Stimulated activated CD8-positive, alpha-beta memory T cell treated with anti-CD3 and anti-CD28 coated beads, Interleukin-15, amount 100 ng/mL, for 1 hour (primary cell): Measurements from ENCODE around the gene PIK3CD.
"Not testable (repeated sequence)": the region's sequence is repeated elsewhere in the genome, so short reads cannot be mapped to it uniquely, and the experiment has no call there.

ENCODE experiments used
- DNase-seq: peaks from one replicate; pipeline ENCODE4 v3.0.0-alpha.2; 2020; ENCODE audit warnings: low read depth

The PIK3CD gene

GRCh38 chr1:9654834-9655723 lies 3.5 kb downstream of the PIK3CD start:
- DNase-seq = no peak

DNA sequence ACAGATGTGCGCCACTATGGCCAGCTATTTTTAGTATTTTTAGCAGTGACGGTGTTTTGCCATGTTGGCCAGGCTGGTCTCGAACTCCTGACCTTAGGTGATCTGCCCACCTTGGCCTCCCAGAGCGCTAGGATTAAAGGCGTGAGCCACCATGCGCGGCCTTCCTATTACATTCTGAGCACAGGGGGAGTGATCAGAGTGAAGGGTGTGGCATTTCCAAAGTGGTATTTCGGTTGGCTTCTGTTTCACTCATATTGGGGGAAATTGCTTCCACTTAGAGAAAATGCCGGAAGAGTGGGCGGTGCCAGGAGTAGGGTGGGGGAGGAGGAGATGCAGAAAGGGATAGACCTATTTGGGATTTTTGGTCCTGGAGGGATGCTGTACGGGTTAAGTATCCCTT lies 4.3 kb downstream of the PIK3CD start:
- DNase-seq = no peak

GRCh38 chr1:9657521-9658032 lies 6.0 kb downstream of the PIK3CD start:
- no peak for DNase-seq

DNA sequence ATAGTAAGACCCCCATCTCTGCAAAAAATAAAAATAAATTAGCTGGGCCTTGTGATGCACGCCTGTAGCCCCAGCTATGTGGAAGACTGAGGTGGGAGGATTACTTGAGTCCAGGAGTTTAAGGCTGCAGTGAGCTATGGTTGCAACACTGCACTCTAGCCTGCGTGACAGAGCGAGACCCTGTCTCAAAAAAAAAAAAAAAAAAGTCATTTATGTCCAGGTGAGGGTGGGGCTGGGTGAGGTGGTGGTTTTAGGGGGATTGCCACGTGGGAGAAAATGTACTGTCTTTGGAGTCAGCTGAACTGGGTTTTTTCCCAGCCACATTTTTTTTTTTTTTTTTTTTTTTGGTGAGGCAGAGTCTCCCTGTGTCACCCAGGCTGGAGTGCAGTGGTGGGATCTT lies 6.7 kb downstream of the PIK3CD start:
- no peak for DNase-seq

DNA sequence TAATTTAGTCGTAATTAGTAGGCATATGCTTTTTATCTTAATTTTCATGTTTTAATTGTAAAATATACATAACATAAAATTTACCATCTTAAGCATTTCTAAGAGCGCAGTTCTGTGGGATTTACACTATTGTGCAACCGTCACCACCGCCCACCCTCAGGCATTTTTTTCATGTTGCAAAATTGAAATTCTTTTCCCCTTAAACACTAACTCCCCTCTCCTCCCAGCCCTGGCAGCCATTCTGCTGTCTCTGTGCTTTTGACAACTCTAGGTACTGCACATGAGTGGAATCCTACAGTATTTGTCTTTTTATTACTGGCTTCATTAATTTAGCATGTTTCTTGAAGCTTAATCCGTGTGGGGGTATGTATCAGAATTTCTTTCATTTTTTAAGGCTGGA lies 7.8 kb downstream of the PIK3CD start:
- no peak for DNase-seq

DNA sequence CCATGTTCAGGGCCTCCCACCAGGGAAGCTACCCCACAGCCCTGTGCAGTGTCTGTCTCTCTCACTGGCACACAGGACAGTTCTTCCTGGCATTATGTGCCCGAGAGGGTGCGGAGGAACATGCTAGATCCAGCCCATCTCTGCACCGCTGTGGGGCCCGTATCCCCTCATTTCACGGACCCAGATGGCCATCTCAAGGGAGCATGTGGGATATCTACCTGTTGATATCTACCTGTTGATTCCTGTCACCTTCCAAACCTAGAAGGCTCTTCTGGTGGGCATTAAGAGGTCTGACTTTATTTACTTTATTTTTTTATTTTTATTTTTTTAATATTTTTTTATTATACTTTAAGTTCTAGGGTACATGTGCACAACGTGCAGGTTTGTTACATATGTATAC lies 11.7 kb downstream of the PIK3CD start:
- DNase-seq = no peak

- DNase-seq = no peak
Observed at GRCh38 chr1:9665193-9665592, 13.7 kb downstream of the PIK3CD start.

GRCh38 chr1:9668080-9668479 lies 16.5 kb downstream of the PIK3CD start:
- DNase-seq = no peak

GRCh38 chr1:9670085-9670484 lies 18.6 kb downstream of the PIK3CD start:
- no peak for DNase-seq

- no peak for DNase-seq
Observed at GRCh38 chr1:9671377-9672140, 20.0 kb downstream of the PIK3CD start.

DNA sequence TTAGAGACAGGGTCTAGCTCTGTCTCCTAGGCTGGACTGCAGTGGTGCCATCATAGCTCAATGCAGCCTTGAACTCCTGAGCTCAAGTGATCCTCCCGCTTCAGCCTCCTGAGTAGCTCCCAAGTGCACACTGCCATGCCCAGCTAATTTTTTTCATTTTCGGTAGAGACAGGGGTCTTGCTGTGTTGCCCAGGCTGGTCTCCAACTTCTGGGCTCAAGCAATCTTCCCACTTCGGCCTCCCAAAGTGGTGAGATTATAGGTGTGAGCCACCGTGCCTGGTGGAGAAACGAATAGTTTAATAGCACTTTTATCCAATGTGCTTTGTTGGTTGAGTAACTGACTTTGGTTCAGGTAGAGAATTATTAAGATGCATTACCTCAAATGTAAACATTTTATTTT lies 20.9 kb downstream of the PIK3CD start:
- DNase-seq = no peak

GRCh38 chr1:9675393-9675792 lies 23.9 kb downstream of the PIK3CD start:
- no peak for DNase-seq

DNA sequence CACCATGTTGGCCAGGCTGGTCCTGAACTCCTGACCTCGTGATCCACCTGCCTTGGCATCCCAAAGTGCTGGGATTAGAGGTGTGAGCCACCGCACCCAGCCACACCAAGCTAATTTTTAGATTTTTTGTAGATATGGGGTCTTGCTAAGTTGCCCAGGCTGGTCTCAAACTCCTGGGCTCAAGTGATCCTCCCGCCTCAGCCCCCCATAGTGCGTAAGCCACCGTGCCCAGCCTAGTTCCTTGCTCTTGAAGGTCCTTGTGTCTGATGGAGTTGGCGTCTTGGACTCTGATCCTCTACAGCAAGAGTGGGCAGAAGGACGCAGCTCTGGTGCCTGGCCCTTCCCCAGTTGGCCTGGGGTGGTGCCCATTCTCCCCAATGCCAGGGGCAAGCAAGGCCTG lies 24.6 kb downstream of the PIK3CD start:
- DNase-seq = not testable (repeated sequence)

DNA sequence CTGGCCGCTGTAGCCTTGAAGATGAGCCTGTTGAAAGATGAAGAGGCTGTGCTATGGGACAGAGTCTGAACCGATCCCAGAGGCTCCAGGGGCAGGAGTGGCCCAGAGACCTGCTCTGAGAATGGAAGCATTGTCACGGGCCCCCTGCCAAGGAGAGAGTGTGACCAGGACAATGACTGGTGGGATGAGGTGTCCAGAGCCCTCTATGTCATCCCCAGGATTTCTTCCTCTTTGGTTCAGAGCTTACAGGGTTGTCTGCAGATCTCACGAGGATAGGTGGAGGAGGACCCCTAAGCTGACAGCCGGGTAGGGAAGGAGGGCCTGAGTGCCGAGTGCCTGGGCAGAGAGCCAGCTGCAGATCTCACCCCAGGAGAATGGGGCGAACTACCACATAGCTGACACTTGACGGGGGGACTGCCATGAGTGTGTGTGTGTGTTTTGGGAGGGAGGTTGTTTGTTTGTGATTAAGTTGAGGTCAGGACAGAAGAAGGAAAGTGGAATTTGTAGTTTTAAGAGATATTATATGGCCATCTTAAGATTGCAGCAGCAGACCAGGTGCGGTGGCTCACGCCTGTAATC lies 25.4 kb downstream of the PIK3CD start:
- no peak for DNase-seq

- no peak for DNase-seq
Observed at GRCh38 chr1:9680091-9680490, 28.6 kb downstream of the PIK3CD start.

DNA sequence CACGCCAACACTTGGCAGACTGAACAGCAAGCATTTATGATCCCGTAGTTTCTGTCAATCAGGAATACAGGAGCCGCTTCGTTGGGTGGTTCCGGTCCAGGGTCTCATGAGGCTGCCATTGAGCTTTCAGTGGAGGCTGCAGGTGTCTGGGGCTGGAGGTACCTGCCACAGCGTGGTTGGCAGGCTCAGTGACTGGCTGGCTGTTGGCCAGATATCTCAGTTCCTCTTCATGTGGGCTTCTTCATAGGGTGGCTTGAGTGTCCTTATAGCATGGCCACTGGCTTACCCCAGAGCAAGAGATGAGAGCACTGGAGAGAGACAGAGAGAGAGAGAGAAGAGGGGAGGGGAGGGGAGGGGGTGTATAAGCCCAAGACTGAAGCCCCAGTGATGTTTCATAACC lies 29.3 kb downstream of the PIK3CD start:
- no peak for DNase-seq

GRCh38 chr1:9684801-9685200 lies 33.3 kb downstream of the PIK3CD start:
- no peak for DNase-seq

DNA sequence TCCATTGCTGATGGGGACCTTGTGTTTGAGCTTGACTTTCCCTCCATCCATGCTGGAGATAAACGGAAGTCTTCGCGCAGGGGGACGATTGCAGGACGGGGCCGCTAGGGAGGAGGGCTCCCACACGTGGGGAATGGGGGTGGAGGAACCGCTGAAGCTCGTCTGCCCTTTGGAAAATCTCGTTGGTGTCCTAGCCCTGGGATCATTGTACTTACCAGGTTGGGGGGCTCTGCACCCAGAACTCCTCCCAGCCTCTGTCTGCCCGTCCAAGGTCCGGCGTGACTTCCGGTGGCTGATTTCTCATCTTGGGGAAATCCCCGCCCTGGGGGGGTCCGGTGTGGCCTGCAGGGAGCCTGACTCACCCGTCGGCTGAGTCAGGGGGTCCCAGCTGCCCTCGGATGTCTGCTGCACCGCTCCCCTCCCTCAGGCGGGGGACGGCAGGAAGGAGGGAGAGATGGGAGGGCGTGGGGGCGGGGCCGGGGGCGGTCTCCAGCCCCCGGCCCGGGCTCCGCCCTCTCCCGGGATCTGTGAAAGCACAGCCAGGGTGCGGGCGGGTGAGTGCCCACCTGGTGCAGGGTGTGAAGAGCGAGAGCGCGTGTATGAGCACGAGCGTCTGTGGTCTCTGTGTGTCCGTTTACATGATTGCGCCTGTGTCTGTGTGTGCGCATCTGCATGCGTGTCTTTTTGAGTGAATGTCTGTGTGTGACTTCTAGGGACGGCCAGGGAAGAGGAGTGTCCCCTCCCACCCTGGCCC lies 35.8 kb downstream of the PIK3CD start:
- peak; percentile 39 for DNase-seq

DNA sequence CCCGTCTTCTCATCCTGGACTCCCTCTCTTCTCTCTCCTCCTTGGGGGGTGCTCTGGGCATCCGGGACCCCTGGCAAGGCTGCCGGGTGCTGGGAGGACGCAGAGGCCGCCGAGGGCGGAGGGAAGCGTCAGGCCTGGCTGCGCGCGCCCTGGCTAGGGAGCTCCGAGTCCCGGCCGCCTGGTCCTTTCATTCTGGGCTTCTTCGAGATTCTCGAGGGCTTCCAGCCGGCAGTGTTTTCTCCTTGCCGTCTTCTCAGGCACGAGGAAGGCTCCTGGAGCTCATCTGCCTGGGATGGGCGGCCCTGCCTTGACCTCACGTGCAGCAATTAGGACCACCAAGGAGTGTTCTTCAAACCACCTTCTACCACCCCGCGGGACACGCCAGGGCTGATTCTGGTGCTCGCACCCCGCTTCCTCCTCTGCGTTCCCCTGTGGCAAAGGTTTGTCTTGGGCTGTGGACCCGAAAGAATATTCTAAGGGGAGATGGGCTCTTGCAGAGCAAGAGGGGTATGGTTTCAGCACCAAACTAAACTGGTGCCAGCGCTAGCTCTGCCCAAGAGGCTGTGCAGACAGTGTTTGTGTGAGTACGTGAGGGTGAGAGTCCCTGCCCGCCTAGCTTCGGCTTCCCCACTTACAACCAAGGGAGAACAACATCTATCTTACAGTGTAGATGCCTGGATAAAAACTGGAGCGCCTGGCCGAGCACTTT lies 36.5 kb downstream of the PIK3CD start:
- DNase-seq = no peak

DNA sequence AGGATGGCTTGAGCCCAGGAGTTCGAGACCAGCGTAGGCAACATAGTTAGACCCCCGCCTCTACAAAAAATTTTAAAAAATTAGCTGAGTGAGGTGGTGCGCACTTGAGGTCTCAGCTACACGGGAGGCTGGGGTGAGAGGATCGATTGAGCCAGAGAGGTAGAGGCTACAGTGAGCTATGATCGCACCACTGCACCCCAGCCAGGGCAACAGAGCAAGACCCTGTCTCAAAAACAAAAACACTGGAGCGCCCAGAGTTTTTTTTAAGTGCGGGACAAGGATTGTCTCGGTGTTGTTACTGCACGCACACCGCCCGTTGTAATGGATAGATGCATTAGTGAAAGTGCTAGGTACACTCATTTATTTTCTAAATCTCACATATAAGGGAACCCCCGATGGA lies 37.1 kb downstream of the PIK3CD start:
- no peak for DNase-seq

DNA sequence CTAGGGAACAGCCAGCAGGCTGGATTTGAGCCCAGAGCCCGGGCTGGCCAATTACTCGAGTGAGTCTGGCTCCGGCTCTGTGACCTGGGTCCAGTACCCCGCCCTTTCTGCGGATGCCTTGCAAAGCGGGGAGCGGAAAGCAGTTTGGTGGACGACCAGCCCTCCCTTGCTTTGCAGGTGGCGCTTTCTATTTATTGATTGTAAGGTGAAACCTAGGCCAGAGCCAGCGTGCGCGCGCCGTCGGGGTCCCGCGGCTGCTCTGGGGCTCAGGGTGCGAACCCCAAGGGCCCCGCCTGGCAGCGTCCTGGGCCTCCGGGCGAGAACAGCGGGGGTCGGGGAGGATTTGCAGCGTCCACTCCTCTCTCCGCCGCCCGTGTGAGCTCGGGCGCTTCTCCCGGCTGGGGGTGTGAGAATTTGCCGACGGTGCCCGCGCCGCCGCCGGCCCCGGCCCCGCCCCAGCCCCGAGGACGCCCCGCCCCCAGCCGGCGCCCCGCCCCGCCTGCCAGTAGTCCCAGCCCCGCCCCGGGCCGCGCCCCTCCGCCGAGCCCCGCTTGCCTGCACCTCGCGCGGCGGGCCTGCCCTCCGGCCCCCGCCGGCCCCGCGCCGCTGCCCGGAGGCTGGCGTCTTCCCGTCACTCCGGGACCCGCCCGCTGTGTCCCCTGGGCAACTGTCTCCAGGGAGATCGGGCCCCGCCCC lies 37.6 kb downstream of the PIK3CD start:
- peak; percentile 74 for DNase-seq
